ENCODE data around the gene BACE2. TPM values are rescaled to one million over a fixed set of nuclear protein-coding genes. Genes with fewer than 3 reads are reported as not detected.
A peak's percentile ranks its signal among the peaks of the same experiment; 100 is the strongest.

Gene BACE2
- total RNA-seq, 1 donor from 2014 or later, result 16.8 TPM

- peak overlapping the region; percentile 22 for H3K4me3 Mint-ChIP-seq (ENCODE audit: unreplicated experiment)
- Histone ChIP-seq H3K27ac (ENCODE audit: low read depth, low read length) (no peak overlapping the region), H2AFZ (ENCODE audit: low read depth, low read length) (no peak overlapping the region), H4K20me1 (ENCODE audit: insufficient read depth, low read length) (peaks cover 27% of the 10 kb centered on the region), H3K9ac (ENCODE audit: low read length) (no peak overlapping the region), H3K9me3 (ENCODE audit: insufficient read depth, low read depth, low read length) (no peaks in the 10 kb centered on the region), H3K79me2 (ENCODE audit: insufficient read depth, low read length) (peaks cover 15% of the 10 kb centered on the region), H3K36me3 (ENCODE audit: insufficient read depth, low read length) (no peaks in the 10 kb centered on the region), H3K4me2 (ENCODE audit: low read length) (no peak overlapping the region), H3K4me3 (ENCODE audit: insufficient read depth, low read depth, low read length) (no peak overlapping the region), H3K4me1 (ENCODE audit: insufficient read depth, low read length) (peaks cover 4% of the 10 kb centered on the region), H3K27me3 (ENCODE audit: insufficient read depth, low read length) (no peaks in the 10 kb centered on the region)
- H3K27me3 Mint-ChIP-seq (ENCODE audit: low read depth, unreplicated experiment), result peaks cover 9% of the 10 kb centered on the region
- TF ChIP-seq CTCF (IDR thresholded peaks at IDR 0.05; ENCODE audit: insufficient read depth, low read depth, low read length), result no peak
- TF ChIP-seq EZH2 (IDR thresholded peaks at IDR 0.05; ENCODE audit: insufficient read depth, low read length), result no peak
- H3K4me1 Mint-ChIP-seq (ENCODE audit: low read depth, unreplicated experiment), result peaks cover 11% of the 10 kb centered on the region
- DNase-seq (ENCODE audit: low read depth) (no peak), FAIRE-seq (no peak)
- no peaks in the 10 kb centered on the region for H3K9me3 Mint-ChIP-seq (ENCODE audit: unreplicated experiment)
- no peak overlapping the region for H3K27ac Mint-ChIP-seq (ENCODE audit: unreplicated experiment)
- peaks cover 2% of the 10 kb centered on the region for H3K36me3 Mint-ChIP-seq (ENCODE audit: low read depth, unreplicated experiment)
Observed at GRCh38 chr21:41216486-41216885, 48.5 kb downstream of the BACE2 start.

- TF ChIP-seq CTCF (IDR thresholded peaks at IDR 0.05; ENCODE audit: insufficient read depth, low read depth, low read length) (no peak), EZH2 (IDR thresholded peaks at IDR 0.05; ENCODE audit: insufficient read depth, low read length) (no peak)
- Histone ChIP-seq H3K27ac (ENCODE audit: low read depth, low read length) (peak overlapping the region; percentile 43), H3K4me3 (ENCODE audit: insufficient read depth, low read depth, low read length) (no peak overlapping the region), H3K4me2 (ENCODE audit: low read length) (peak overlapping the region; percentile 18), H3K4me1 (ENCODE audit: insufficient read depth, low read length) (peaks cover 4% of the 10 kb centered on the region), H3K9ac (ENCODE audit: low read length) (peak overlapping the region; percentile 2), H3K27me3 (ENCODE audit: insufficient read depth, low read length) (no peaks in the 10 kb centered on the region), H3K9me3 (ENCODE audit: insufficient read depth, low read depth, low read length) (no peaks in the 10 kb centered on the region), H3K79me2 (ENCODE audit: insufficient read depth, low read length) (peaks cover 20% of the 10 kb centered on the region), H2AFZ (ENCODE audit: low read depth, low read length) (no peak overlapping the region), H4K20me1 (ENCODE audit: insufficient read depth, low read length) (peaks cover 29% of the 10 kb centered on the region), H3K36me3 (ENCODE audit: insufficient read depth, low read length) (no peaks in the 10 kb centered on the region)
- DNase-seq (ENCODE audit: low read depth), result peak; percentile 79
- Mint-ChIP-seq H3K27ac (ENCODE audit: unreplicated experiment) (no peak overlapping the region), H3K4me1 (ENCODE audit: low read depth, unreplicated experiment) (peaks cover 11% of the 10 kb centered on the region), H3K9me3 (ENCODE audit: unreplicated experiment) (peaks cover 3% of the 10 kb centered on the region), H3K27me3 (ENCODE audit: low read depth, unreplicated experiment) (peaks cover 4% of the 10 kb centered on the region), H3K4me3 (ENCODE audit: unreplicated experiment) (no peak overlapping the region), H3K36me3 (ENCODE audit: low read depth, unreplicated experiment) (peaks cover 2% of the 10 kb centered on the region)
- no peak for FAIRE-seq
Observed at GRCh38 chr21:41217671-41218385, 49.9 kb downstream of the BACE2 start.
